ENCODE data around the gene MIA3.

DNA sequence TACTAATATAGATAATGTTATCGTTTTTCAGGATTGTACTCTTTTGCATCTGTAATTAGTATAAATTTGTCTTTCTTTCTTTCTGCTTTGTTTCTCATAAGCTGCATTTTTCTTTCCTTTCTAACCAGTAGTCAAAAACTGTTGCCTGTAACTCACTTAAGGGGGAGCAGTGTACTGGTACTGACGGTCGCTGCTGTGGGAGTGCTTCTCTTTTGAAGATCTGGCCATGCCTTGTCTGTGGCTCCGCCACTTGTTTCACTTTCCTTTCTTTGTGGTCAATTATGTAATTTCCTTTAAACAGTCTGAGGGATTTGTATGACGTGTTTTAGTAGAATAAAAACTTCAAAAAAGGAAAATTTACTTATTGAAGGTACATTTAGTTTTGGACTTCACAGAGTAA, 37.0 kb downstream of the MIA3 start:
- TF ChIP-seq CTCF (IDR thresholded peaks at IDR 0.05 in 4 of 5, conservative IDR thresholded peaks at IDR 0.05 in 1 of 5) (no peak), POLR2A (IDR thresholded peaks at IDR 0.05) (no peak)

Data from gastrocnemius medialis (tissue), 4 donors.